GM19099 (cell line): Measurements from ENCODE around the gene SYTL1.

ENCODE experiments used
- POLR2A ChIP-seq: IDR thresholded peaks from 3 replicates; pipeline ENCODE4 v1.6.1; 2011; ENCODE audit warnings: low read depth; ENCODE audit not compliant: insufficient read length; ENCODE audit errors: extremely low read depth

SYTL1 gene

GRCh38 chr1:27349784-27350662, 8.2 kb downstream of the SYTL1 start:
- TF ChIP-seq POLR2A: no peak

GRCh38 chr1:27350663-27351540, 9.1 kb downstream of the SYTL1 start:
- no peak for TF ChIP-seq POLR2A

- TF ChIP-seq POLR2A: no peak
These were observed 9.8 kb downstream of the SYTL1 start for GRCh38 chr1:27351541-27352107.

GRCh38 chr1:27353166-27353565, 11.3 kb downstream of the SYTL1 start:
- TF ChIP-seq POLR2A: no peak

- TF ChIP-seq POLR2A: no peak
These were observed 11.8 kb downstream of the SYTL1 start for GRCh38 chr1:27353629-27354028.

- TF ChIP-seq POLR2A: no peak
These were observed 13.9 kb downstream of the SYTL1 start for GRCh38 chr1:27355683-27356082.

- no peak for TF ChIP-seq POLR2A
These were observed 14.4 kb downstream of the SYTL1 start for GRCh38 chr1:27356277-27356618.

GRCh38 chr1:27356619-27357280, 14.9 kb downstream of the SYTL1 start:
- no peak for TF ChIP-seq POLR2A

GRCh38 chr1:27357281-27358037, 15.6 kb downstream of the SYTL1 start:
- TF ChIP-seq POLR2A: no peak

- TF ChIP-seq POLR2A: no peak
These were observed 16.5 kb downstream of the SYTL1 start for GRCh38 chr1:27358038-27358927.

GRCh38 chr1:27358928-27359313, 17.1 kb downstream of the SYTL1 start:
- TF ChIP-seq POLR2A: no peak

GRCh38 chr1:27359822-27360158, 18.0 kb downstream of the SYTL1 start:
- no peak for TF ChIP-seq POLR2A
